Loucy (cell line): ENCODE data around the gene SEMA6A.

Experiments used
- H2AFZ ChIP-seq: fragments of 200-600 bp; sonication (generic); 2 replicates; pipeline ENCODE4 v1.6.0; 2016; ENCODE audit warnings: antibody characterized with exemption, mild to moderate bottlenecking, low read length, moderate library complexity
- H3F3A ChIP-seq: fragments of 200-600 bp; 2 replicates; pipeline ENCODE4 v1.6.0; 2016; ENCODE audit warnings: antibody characterized with exemption, low read depth, mild to moderate bottlenecking
- H3K27me3 ChIP-seq: fragments of 200-600 bp; sonication (generic); 2 replicates; pipeline ENCODE4 v1.6.1; 2014; ENCODE audit warnings: low read length, mild to moderate bottlenecking; ENCODE audit not compliant: insufficient read depth, poor library complexity, severe bottlenecking
- H3K36me3 ChIP-seq: fragments of 200-600 bp; sonication (generic); 2 replicates; pipeline ENCODE4 v1.6.1; 2016; ENCODE audit warnings: low read length; ENCODE audit not compliant: insufficient read depth
- H3K4me1 ChIP-seq: fragments of 200-600 bp; sonication (generic); 2 replicates; pipeline ENCODE4 v1.5.1; 2014; ENCODE audit warnings: low read length, mild to moderate bottlenecking; ENCODE audit not compliant: insufficient read depth, poor library complexity, severe bottlenecking
- H3K4me2 ChIP-seq: fragments of 200-600 bp; sonication (generic); 2 replicates; pipeline ENCODE4 v1.6.0; 2014; ENCODE audit warnings: antibody characterized with exemption, low read length, low read depth, mild to moderate bottlenecking; ENCODE audit not compliant: poor library complexity, severe bottlenecking
- H3K4me3 ChIP-seq: fragments of 200-600 bp; sonication (generic); 2 replicates; pipeline ENCODE4 v1.5.1; 2014; ENCODE audit warnings: low read length, mild to moderate bottlenecking, mixed read lengths; ENCODE audit not compliant: poor library complexity, severe bottlenecking
- H3K79me2 ChIP-seq: fragments of 200-600 bp; sonication (generic); 2 replicates; pipeline ENCODE4 v1.6.1; 2014; ENCODE audit warnings: low read length; ENCODE audit not compliant: insufficient read depth
- H3K9ac ChIP-seq: fragments of 200-600 bp; sonication (generic); 2 replicates; pipeline ENCODE4 v1.6.0; 2014; ENCODE audit warnings: mild to moderate bottlenecking, low read depth, low read length, moderate library complexity; ENCODE audit not compliant: poor library complexity, severe bottlenecking
- H3K9me2 ChIP-seq: fragments of 200-600 bp; sonication (generic); replicated peaks from 2 replicates; pipeline ENCODE4 v1.6.1; 2016; ENCODE audit warnings: low read depth, low read length, mixed read lengths
- H3K9me3 ChIP-seq: fragments of 200-600 bp; sonication (generic); 2 replicates; pipeline ENCODE4 v1.6.1; 2014; ENCODE audit warnings: mild to moderate bottlenecking, antibody characterized with exemption, low read length, low read depth; ENCODE audit not compliant: insufficient read depth
- H4K20me1 ChIP-seq: fragments of 200-600 bp; sonication (generic); 2 replicates; pipeline ENCODE4 v1.6.0; 2014; ENCODE audit warnings: antibody characterized with exemption, low read length, mild to moderate bottlenecking; ENCODE audit not compliant: insufficient read depth, poor library complexity, severe bottlenecking
- CTCF ChIP-seq: fragments of 200-600 bp; sonication (generic); conservative IDR thresholded peaks from 2 replicates; pipeline ENCODE4 v1.5.1; 2014; ENCODE audit warnings: mild to moderate bottlenecking, antibody characterized with exemption, low read length
- EZH2phosphoT487 ChIP-seq: fragments of 200-600 bp; IDR thresholded peaks from 2 replicates; pipeline ENCODE4 v1.6.1; 2018; ENCODE audit warnings: antibody characterized with exemption, mild to moderate bottlenecking, moderate library complexity, borderline replicate concordance

The SEMA6A gene

GRCh38 chr5:116532762-116533525 lies 41.7 kb downstream of the SEMA6A start:
- Histone ChIP-seq H3K4me3 (no peak overlapping the region), H4K20me1 (no peaks in the 10 kb centered on the region), H3K9me3 (no peaks in the 10 kb centered on the region), H2AFZ (no peak overlapping the region), H3K4me1 (no peaks in the 10 kb centered on the region), H3K9ac (no peak overlapping the region), H3K4me2 (no peak overlapping the region), H3K27me3 (no peaks in the 10 kb centered on the region), H3F3A (no peaks in the 10 kb centered on the region), H3K36me3 (no peaks in the 10 kb centered on the region), H3K79me2 (no peaks in the 10 kb centered on the region), H3K9me2 (no peaks in the 10 kb centered on the region)
- TF ChIP-seq CTCF (no peak), EZH2phosphoT487 (no peak)

- Histone ChIP-seq H3K4me2 (no peak overlapping the region), H3K9me3 (no peaks in the 10 kb centered on the region), H3K27me3 (no peaks in the 10 kb centered on the region), H2AFZ (no peak overlapping the region), H3K36me3 (no peaks in the 10 kb centered on the region), H3F3A (no peaks in the 10 kb centered on the region), H3K4me3 (no peak overlapping the region), H3K79me2 (no peaks in the 10 kb centered on the region), H4K20me1 (no peaks in the 10 kb centered on the region), H3K9ac (no peak overlapping the region), H3K4me1 (no peaks in the 10 kb centered on the region), H3K9me2 (no peaks in the 10 kb centered on the region)
- TF ChIP-seq CTCF (no peak), EZH2phosphoT487 (no peak)
These were observed 43.0 kb downstream of the SEMA6A start for GRCh38 chr5:116531635-116532034.

- Histone ChIP-seq H3K4me2 (no peak overlapping the region), H3K27me3 (no peaks in the 10 kb centered on the region), H3K4me3 (no peak overlapping the region), H3K4me1 (no peaks in the 10 kb centered on the region), H3F3A (no peaks in the 10 kb centered on the region), H2AFZ (no peak overlapping the region), H3K9me2 (no peaks in the 10 kb centered on the region), H4K20me1 (no peaks in the 10 kb centered on the region), H3K9me3 (no peaks in the 10 kb centered on the region), H3K9ac (no peak overlapping the region), H3K79me2 (no peaks in the 10 kb centered on the region), H3K36me3 (no peaks in the 10 kb centered on the region)
- TF ChIP-seq EZH2phosphoT487 (no peak), CTCF (no peak)
These were observed 43.5 kb downstream of the SEMA6A start for GRCh38 chr5:116531117-116531516.
